Activated CD4-positive, alpha-beta T cell treated with anti-CD3 and anti-CD28 coated beads, Interleukin-2, Interleukin-4, amounts not matched to agents 100 ng/mL and 50 ng/mL, durations not matched to agents 16 hours and 8 hours (primary cell): Measurements from ENCODE around the gene USP15.
"Not testable (repeated sequence)": the region's sequence is repeated elsewhere in the genome, so short reads cannot be mapped to it uniquely, and the experiment has no call there.

Experiments
- DNase-seq: peaks from one replicate; pipeline ENCODE4 v3.0.0-alpha.2; 2020; ENCODE audit warnings: low spot score

USP15 gene

GRCh38 chr12:62458626-62459025 lies 198.4 kb downstream of the USP15 start:
- no peak for DNase-seq

DNA sequence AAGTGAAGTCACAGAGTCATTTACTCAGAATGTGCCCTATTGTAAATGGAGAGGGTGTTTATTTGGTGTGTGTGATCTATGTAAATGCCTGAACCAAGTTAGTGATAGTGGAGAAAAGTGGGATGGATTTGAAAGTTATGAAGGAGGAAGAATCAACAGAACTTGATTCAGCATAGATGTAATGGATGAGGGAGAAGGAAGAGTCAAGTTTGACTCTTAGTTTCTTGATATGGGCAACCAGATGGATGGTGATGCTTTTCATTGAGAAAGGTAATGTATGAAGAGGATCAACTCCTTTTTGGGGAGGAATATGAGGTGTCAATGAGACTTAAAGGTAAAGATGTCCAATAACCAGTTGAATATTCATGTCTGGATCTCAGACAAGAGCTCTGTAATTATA lies 199.8 kb downstream of the USP15 start:
- DNase-seq: no peak

DNA sequence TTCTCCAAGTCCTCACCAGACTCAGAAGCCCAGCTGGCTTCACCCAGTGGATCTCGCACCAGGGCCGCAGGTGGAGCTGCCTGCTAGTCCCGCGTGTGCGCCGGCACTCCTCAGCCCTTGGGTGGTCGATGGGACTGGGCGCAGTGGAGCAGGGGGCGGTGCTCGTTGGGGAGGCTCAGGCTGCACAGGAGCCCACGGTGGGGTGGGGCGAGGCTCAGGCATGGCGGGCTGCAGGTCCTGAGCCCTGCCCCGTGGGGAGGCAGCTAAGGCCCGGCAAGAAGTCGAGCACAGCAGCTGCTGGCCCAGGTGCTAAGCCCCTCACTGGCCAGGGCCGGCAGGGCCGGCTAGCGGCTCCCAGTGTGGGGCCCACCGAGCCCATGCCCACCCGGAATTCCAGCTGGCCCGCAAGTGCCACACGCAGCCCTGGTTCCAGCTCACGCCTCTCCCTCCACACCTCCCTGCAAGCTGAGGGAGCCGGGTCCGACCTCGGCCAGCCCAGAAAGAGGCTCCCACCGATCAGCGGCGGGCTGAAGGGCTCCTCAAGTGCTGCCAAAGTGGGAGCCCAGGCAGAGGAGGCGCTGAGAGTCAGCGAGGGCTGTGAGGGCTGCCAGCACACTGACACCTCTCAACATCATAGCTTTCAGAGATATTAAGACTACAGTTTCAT lies 201.1 kb downstream of the USP15 start:
- not testable (repeated sequence) for DNase-seq

GRCh38 chr12:62463252-62463651 lies 203.0 kb downstream of the USP15 start:
- not testable (repeated sequence) for DNase-seq
